Tibial nerve (tissue), 3 donors: ENCODE data around the gene ST6GALNAC5.

Experiments
- CTCF ChIP-seq, 5 experiments: fragments of 200-600 bp in 3 of 5; fragments of 450-650 bp in 2 of 5; sonication (generic) in 3 of 5; IDR thresholded peaks; one replicate each; pipeline ENCODE4 v1.5.1; 2016 to 2019; ENCODE audit warnings: antibody characterized with exemption in 5 of 5, mild to moderate bottlenecking in 3 of 5, moderate library complexity in 2 of 5
- POLR2A ChIP-seq, 2 donors: fragments of 450-650 bp; IDR thresholded peaks; one replicate each; pipeline ENCODE4 v1.6.1; 2017; ENCODE audit warnings: antibody characterized with exemption in 2 of 2, mild to moderate bottlenecking in 2 of 2, moderate library complexity in 2 of 2

- TF ChIP-seq CTCF (IDR thresholded peaks at IDR 0.05) (no peak), POLR2A (IDR thresholded peaks at IDR 0.05) (no peak)
Measured at GRCh38 chr1:76833856-76834255, 33.4 kb upstream of the ST6GALNAC5 start.
